ENCODE results near the gene NRIP1. TPM values are rescaled to one million over a fixed set of nuclear protein-coding genes. Genes with fewer than 3 reads are reported as not detected.

Gene NRIP1
- total and polyA plus RNA-seq, 4 donors = 17.0 to 77.9 (median 32.6) TPM

DNA sequence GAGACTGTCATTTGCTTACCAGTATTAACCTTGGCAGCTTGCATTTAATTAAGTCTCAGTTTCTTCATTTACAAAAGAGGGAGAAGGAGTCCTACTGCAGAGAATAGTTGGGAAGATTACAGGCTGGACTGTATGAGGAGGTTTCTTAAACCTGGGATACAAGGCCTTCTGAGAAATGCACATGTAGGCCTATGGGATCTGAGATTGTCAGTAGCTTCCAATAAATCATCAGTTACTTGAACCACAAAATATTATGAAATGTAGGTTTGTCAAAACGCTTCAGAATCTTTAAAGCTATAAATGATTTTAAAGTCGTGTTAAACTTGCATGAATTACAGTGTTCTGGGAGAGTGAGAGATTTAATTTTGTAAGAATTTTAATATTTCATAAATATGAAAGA is 69.6 kb downstream of the NRIP1 start:
- Histone ChIP-seq H3K36me3 (ENCODE audit: control insufficient read depth, insufficient read depth, low read length) (no peaks in the 10 kb centered on the region), H3K27me3 (ENCODE audit: control insufficient read depth, insufficient read depth, low read length) (no peaks in the 10 kb centered on the region), H3K4me3 (ENCODE audit: low read depth, low read length) (no peak overlapping the region), H3K27ac (ENCODE audit: low read depth, low read length) (no peak overlapping the region), H3K4me1 (ENCODE audit: control insufficient read depth, insufficient read depth, low read length) (no peaks in the 10 kb centered on the region), H3K9me3 (ENCODE audit: control insufficient read depth, insufficient read depth, low read length) (no peaks in the 10 kb centered on the region)
- DNase-seq (ENCODE audit: low read depth in 4 of 6, low spot score in 6 of 6) = no peak
- WGBS (ENCODE audit: insufficient coverage) = no CpG with 5 or more reads among the region's 2 CpGs

GRCh38 chr21:14993115-14993514 is 71.7 kb downstream of the NRIP1 start:
- no peaks in the 10 kb centered on the region for H3K4me1 ChIP-seq (ENCODE audit: control insufficient read depth, insufficient read depth, low read length)
- DNase-seq (ENCODE audit: low read depth in 4 of 6, low spot score in 6 of 6) = no peak
- no peak overlapping the region for H3K27ac ChIP-seq (ENCODE audit: low read depth, low read length)
- H3K4me3 ChIP-seq (ENCODE audit: low read depth, low read length) = no peak overlapping the region
- 100% methylated on average over 1 of the region's 2 CpGs for WGBS (ENCODE audit: insufficient coverage)
- H3K27me3 ChIP-seq (ENCODE audit: control insufficient read depth, insufficient read depth, low read length) = no peaks in the 10 kb centered on the region
- H3K9me3 ChIP-seq (ENCODE audit: control insufficient read depth, insufficient read depth, low read length) = no peaks in the 10 kb centered on the region
- H3K36me3 ChIP-seq (ENCODE audit: control insufficient read depth, insufficient read depth, low read length) = no peaks in the 10 kb centered on the region

DNA sequence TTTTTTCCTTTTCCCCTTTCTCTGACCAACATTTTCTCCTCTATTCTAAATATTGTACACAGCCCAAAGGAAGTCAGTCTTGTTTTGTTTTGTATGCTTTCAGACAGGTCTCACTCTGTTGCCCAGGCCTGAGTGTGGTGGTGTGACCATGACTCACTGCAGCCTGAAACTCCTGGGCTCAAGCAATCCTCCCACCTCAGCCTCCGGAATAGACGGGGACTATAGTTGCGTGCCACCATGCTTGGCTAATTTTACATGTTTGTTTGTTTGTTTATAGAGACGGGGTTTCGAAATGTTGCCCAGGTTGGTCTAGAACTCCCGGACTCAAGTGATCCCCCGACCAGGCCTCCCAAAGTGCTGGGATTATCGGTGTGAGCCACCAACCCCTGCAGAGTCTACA is 72.8 kb downstream of the NRIP1 start:
- Histone ChIP-seq H3K9me3 (ENCODE audit: control insufficient read depth, insufficient read depth, low read length) (no peaks in the 10 kb centered on the region), H3K36me3 (ENCODE audit: control insufficient read depth, insufficient read depth, low read length) (no peaks in the 10 kb centered on the region), H3K27me3 (ENCODE audit: control insufficient read depth, insufficient read depth, low read length) (no peaks in the 10 kb centered on the region), H3K4me3 (ENCODE audit: low read depth, low read length) (no peak overlapping the region), H3K27ac (ENCODE audit: low read depth, low read length) (no peak overlapping the region), H3K4me1 (ENCODE audit: control insufficient read depth, insufficient read depth, low read length) (no peaks in the 10 kb centered on the region)
- DNase-seq (ENCODE audit: low read depth in 4 of 6, low spot score in 6 of 6) = no peak
- no CpG with 5 or more reads among the region's 8 CpGs for WGBS (ENCODE audit: insufficient coverage)

- peak in 1 of 6 donors; percentile 53 for DNase-seq (ENCODE audit: low read depth in 4 of 6, low spot score in 6 of 6)
- H3K9me3 ChIP-seq (ENCODE audit: control insufficient read depth, insufficient read depth, low read length) = no peaks in the 10 kb centered on the region
- no peaks in the 10 kb centered on the region for H3K4me1 ChIP-seq (ENCODE audit: control insufficient read depth, insufficient read depth, low read length)
- no peak overlapping the region for H3K27ac ChIP-seq (ENCODE audit: low read depth, low read length)
- no peak overlapping the region for H3K4me3 ChIP-seq (ENCODE audit: low read depth, low read length)
- no CpG with 5 or more reads among the region's 2 CpGs for WGBS (ENCODE audit: insufficient coverage)
- H3K27me3 ChIP-seq (ENCODE audit: control insufficient read depth, insufficient read depth, low read length) = no peaks in the 10 kb centered on the region
- H3K36me3 ChIP-seq (ENCODE audit: control insufficient read depth, insufficient read depth, low read length) = no peaks in the 10 kb centered on the region
These were observed 75.4 kb downstream of the NRIP1 start for GRCh38 chr21:14989359-14989758.

- no peak for DNase-seq (ENCODE audit: low read depth in 4 of 6, low spot score in 6 of 6)
- no peaks in the 10 kb centered on the region for H3K4me1 ChIP-seq (ENCODE audit: control insufficient read depth, insufficient read depth, low read length)
These were observed 76.0 kb downstream of the NRIP1 start for GRCh38 chr21:14988760-14989159.

DNA sequence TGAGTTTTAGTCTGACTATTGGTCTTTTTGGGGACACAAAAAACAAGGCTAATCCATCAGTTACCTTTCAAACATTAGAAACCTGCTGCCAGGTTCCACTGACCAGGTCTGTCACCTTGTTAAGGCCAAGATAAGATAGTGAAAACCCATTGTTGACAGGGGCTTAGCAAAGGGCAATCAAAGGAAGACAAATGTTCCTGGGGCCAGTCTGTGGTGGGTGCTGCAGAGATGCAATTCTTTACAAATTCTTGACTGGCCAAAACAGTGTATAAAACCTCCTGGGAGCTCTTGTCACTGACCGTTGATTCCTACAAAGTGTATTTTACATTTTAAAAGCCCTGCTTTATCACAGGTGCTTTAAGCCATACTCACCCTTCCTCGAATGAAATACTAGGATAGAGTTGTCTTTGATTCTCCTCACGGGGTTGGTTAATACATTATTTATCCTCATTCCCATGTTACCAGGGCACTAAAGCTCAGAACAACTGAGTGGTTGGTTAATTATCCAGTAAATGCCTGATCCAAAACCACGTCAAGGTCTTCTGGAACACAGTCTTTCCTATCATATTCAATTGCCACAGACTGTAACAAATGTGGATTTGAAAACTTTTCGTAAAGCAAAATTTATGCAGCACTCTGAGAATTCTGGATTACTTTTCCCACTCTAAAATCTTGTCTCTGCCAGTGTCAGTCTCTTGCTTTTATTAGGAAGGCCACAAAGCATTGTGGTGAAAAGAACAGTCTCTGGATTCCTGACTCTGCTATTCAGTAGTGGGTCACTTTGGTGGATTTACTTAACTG is 77.2 kb downstream of the NRIP1 start:
- H3K4me3 ChIP-seq (ENCODE audit: low read depth, low read length) = no peak overlapping the region
- WGBS (ENCODE audit: insufficient coverage) = 72% methylated on average over 2 of the region's 5 CpGs
- H3K9me3 ChIP-seq (ENCODE audit: control insufficient read depth, insufficient read depth, low read length) = no peaks in the 10 kb centered on the region
- H3K36me3 ChIP-seq (ENCODE audit: control insufficient read depth, insufficient read depth, low read length) = no peaks in the 10 kb centered on the region
- no peaks in the 10 kb centered on the region for H3K4me1 ChIP-seq (ENCODE audit: control insufficient read depth, insufficient read depth, low read length)
- no peak for DNase-seq (ENCODE audit: low read depth in 4 of 6, low spot score in 6 of 6)
- H3K27ac ChIP-seq (ENCODE audit: low read depth, low read length) = no peak overlapping the region
- no peaks in the 10 kb centered on the region for H3K27me3 ChIP-seq (ENCODE audit: control insufficient read depth, insufficient read depth, low read length)

More at GRCh38 chr21:14988760-14989159, 76.0 kb downstream of the NRIP1 start:
- Histone ChIP-seq H3K36me3 (ENCODE audit: control insufficient read depth, insufficient read depth, low read length) (no peaks in the 10 kb centered on the region), H3K27me3 (ENCODE audit: control insufficient read depth, insufficient read depth, low read length) (no peaks in the 10 kb centered on the region), H3K9me3 (ENCODE audit: control insufficient read depth, insufficient read depth, low read length) (no peaks in the 10 kb centered on the region), H3K27ac (ENCODE audit: low read depth, low read length) (no peak overlapping the region), H3K4me3 (ENCODE audit: low read depth, low read length) (no peak overlapping the region)
- 85% methylated on average over 3 of the region's 3 CpGs for WGBS (ENCODE audit: insufficient coverage)

DNA sequence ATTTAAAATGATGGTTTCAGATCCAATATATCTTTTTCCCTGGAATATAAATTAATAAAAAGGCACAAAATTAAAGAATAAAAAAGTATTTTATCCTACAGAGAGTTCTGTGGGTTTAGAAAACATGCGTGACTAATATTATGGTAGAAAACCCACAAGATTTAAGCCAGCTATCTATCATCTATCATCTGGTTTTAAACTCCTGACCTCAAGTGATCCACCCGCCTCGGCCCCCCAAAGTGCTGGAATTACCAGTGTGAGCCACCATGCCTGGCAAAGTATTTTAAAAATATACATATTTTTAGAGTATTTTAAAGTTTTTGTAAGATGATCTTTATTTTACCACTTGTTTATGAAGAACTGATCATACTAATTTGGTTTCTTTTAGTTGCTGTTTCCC is 79.5 kb downstream of the NRIP1 start:
- Histone ChIP-seq H3K4me3 (ENCODE audit: low read depth, low read length) (no peak overlapping the region), H3K36me3 (ENCODE audit: control insufficient read depth, insufficient read depth, low read length) (no peaks in the 10 kb centered on the region), H3K27ac (ENCODE audit: low read depth, low read length) (no peak overlapping the region), H3K9me3 (ENCODE audit: control insufficient read depth, insufficient read depth, low read length) (no peaks in the 10 kb centered on the region), H3K4me1 (ENCODE audit: control insufficient read depth, insufficient read depth, low read length) (no peaks in the 10 kb centered on the region), H3K27me3 (ENCODE audit: control insufficient read depth, insufficient read depth, low read length) (no peaks in the 10 kb centered on the region)
- no peak for DNase-seq (ENCODE audit: low read depth in 4 of 6, low spot score in 6 of 6)
- no CpG with 5 or more reads among the region's 3 CpGs for WGBS (ENCODE audit: insufficient coverage)

GRCh38 chr21:14982336-14982735 is 82.5 kb downstream of the NRIP1 start:
- WGBS (ENCODE audit: insufficient coverage) = no CpG with 5 or more reads among the region's 3 CpGs

GRCh38 chr21:14981246-14981645 is 83.6 kb downstream of the NRIP1 start:
- Histone ChIP-seq H3K27me3 (ENCODE audit: control insufficient read depth, insufficient read depth, low read length) (no peaks in the 10 kb centered on the region), H3K36me3 (ENCODE audit: control insufficient read depth, insufficient read depth, low read length) (no peaks in the 10 kb centered on the region)
- 80% methylated on average over 1 of the region's 5 CpGs for WGBS (ENCODE audit: insufficient coverage)

More at GRCh38 chr21:14982336-14982735, 82.5 kb downstream of the NRIP1 start:
- Histone ChIP-seq H3K36me3 (ENCODE audit: control insufficient read depth, insufficient read depth, low read length) (no peaks in the 10 kb centered on the region), H3K4me1 (ENCODE audit: control insufficient read depth, insufficient read depth, low read length) (no peaks in the 10 kb centered on the region), H3K27ac (ENCODE audit: low read depth, low read length) (no peak overlapping the region), H3K9me3 (ENCODE audit: control insufficient read depth, insufficient read depth, low read length) (no peaks in the 10 kb centered on the region), H3K4me3 (ENCODE audit: low read depth, low read length) (no peak overlapping the region), H3K27me3 (ENCODE audit: control insufficient read depth, insufficient read depth, low read length) (no peaks in the 10 kb centered on the region)
- DNase-seq (ENCODE audit: low read depth in 4 of 6, low spot score in 6 of 6) = no peak

GRCh38 chr21:14979264-14979663 is 85.5 kb downstream of the NRIP1 start:
- Histone ChIP-seq H3K27ac (ENCODE audit: low read depth, low read length) (no peak overlapping the region), H3K27me3 (ENCODE audit: control insufficient read depth, insufficient read depth, low read length) (no peaks in the 10 kb centered on the region), H3K4me1 (ENCODE audit: control insufficient read depth, insufficient read depth, low read length) (no peaks in the 10 kb centered on the region), H3K9me3 (ENCODE audit: control insufficient read depth, insufficient read depth, low read length) (no peaks in the 10 kb centered on the region), H3K36me3 (ENCODE audit: control insufficient read depth, insufficient read depth, low read length) (peaks cover 3% of the 10 kb centered on the region), H3K4me3 (ENCODE audit: low read depth, low read length) (no peak overlapping the region)
- no peak for DNase-seq (ENCODE audit: low read depth in 4 of 6, low spot score in 6 of 6)

More at GRCh38 chr21:14981246-14981645, 83.6 kb downstream of the NRIP1 start:
- no peak overlapping the region for H3K27ac ChIP-seq (ENCODE audit: low read depth, low read length)
- no peaks in the 10 kb centered on the region for H3K9me3 ChIP-seq (ENCODE audit: control insufficient read depth, insufficient read depth, low read length)
- no peaks in the 10 kb centered on the region for H3K4me1 ChIP-seq (ENCODE audit: control insufficient read depth, insufficient read depth, low read length)
- no peak for DNase-seq (ENCODE audit: low read depth in 4 of 6, low spot score in 6 of 6)
- H3K4me3 ChIP-seq (ENCODE audit: low read depth, low read length) = no peak overlapping the region
